Caco-2 (cell line): ENCODE results near the gene HSPA1B. TPM values are rescaled to one million over a fixed set of nuclear protein-coding genes. Genes with fewer than 3 reads are reported as not detected.
A peak's percentile ranks its signal among the peaks of the same experiment; 100 is the strongest.

ENCODE experiments used
- BruUV-seq: library from RNA; stranded (reverse); fragments of 400-500 nt; replicated peaks from 2 replicates; lab custom pipeline; 2021; lab: Mats Ljungman, UMichigan
- CTCF ChIA-PET: fragments of 300-600 bp; sonication (Branson Sonifier 250); formaldehyde crosslinking; loops from one replicate; lab custom pipeline; 2022; ENCODE audit warnings: antibody characterized with exemption; lab: Charles Lee
- POLR2A ChIA-PET: fragments of 300-600 bp; sonication (Branson Sonifier 250); formaldehyde crosslinking; loops from one replicate; lab custom pipeline; 2022; ENCODE audit warnings: antibody characterized with exemption; lab: Charles Lee
- DNase-seq, 2 experiments: peaks; one replicate each; pipeline versions ENCODE4 v3.0.0 to v3.0.0-alpha.2; 2020 to 2022
- H3K27me3 ChIP-seq: replicated peaks from 2 replicates; pipeline ENCODE4 v1.6.0; 2011; ENCODE audit warnings: low read length; ENCODE audit not compliant: control insufficient read depth, insufficient read depth
- H3K36me3 ChIP-seq: 2 replicates; pipeline ENCODE4 v1.5.1; 2011; ENCODE audit warnings: low read length; ENCODE audit not compliant: control insufficient read depth, insufficient read depth
- H3K4me1 ChIP-seq: fragments of 250-450 bp; sonication (Bioruptor Pico); 2 replicates; pipeline ENCODE4 v1.5.1; 2020; ENCODE audit warnings: mild to moderate bottlenecking
- H3K4me3 ChIP-seq: 2 replicates; pipeline ENCODE4 v1.5.1; 2011; ENCODE audit warnings: low read depth, mild to moderate bottlenecking, control low read depth, low read length
- H3K9me3 ChIP-seq: fragments of 250-450 bp; sonication (Bioruptor Pico); 2 replicates; pipeline ENCODE4 v1.5.1; 2020; ENCODE audit warnings: mild to moderate bottlenecking, moderate library complexity
- H3K27ac Mint-ChIP-seq: one replicate; pipeline ENCODE4 v1.8.0; 2022; ENCODE audit warnings: mixed read lengths; ENCODE audit not compliant: unreplicated experiment
- H3K27me3 Mint-ChIP-seq: one replicate; pipeline ENCODE4 v1.8.0; 2022; ENCODE audit warnings: mixed read lengths; ENCODE audit not compliant: insufficient read depth, unreplicated experiment
- H3K36me3 Mint-ChIP-seq: one replicate; pipeline ENCODE4 v1.8.0; 2022; ENCODE audit warnings: mild to moderate bottlenecking, mixed read lengths; ENCODE audit not compliant: insufficient read depth, unreplicated experiment
- H3K4me1 Mint-ChIP-seq: one replicate; pipeline ENCODE4 v1.8.0; 2022; ENCODE audit warnings: low read depth, mixed read lengths; ENCODE audit not compliant: unreplicated experiment
- H3K4me3 Mint-ChIP-seq: one replicate; pipeline ENCODE4 v1.8.0; 2022; ENCODE audit warnings: mild to moderate bottlenecking, moderate library complexity, mixed read lengths; ENCODE audit not compliant: unreplicated experiment
- H3K9me3 Mint-ChIP-seq: one replicate; pipeline ENCODE4 v1.8.0; 2022; ENCODE audit warnings: mixed read lengths; ENCODE audit not compliant: unreplicated experiment
- CTCF ChIP-seq, 2 experiments: fragments of 200-600 bp in 1 of 2; IDR thresholded peaks; 1 replicate in 1 of 2; 2 replicates in 1 of 2; pipeline versions ENCODE4 v1.5.1 to v1.8.0; 2011 to 2022; ENCODE audit warnings: antibody characterized with exemption in 1 of 2, control low read depth in 1 of 2, inconsistent platforms in 1 of 2, low read depth in 1 of 2, low read length in 1 of 2, mild to moderate bottlenecking in 1 of 2, moderate library complexity in 1 of 2; ENCODE audit not compliant: insufficient read depth in 1 of 2, severe bottlenecking in 1 of 2, unreplicated experiment in 1 of 2
- intact Hi-C: fragments of 100-400 bp; cut with micrococcal nuclease; formaldehyde crosslinking; loops from one replicate; pipeline ENCODE4 v1.10.0; 2022; ENCODE audit not compliant: unreplicated experiment
- total RNA-seq: library from RNA; stranded (reverse); gene quantifications from 2 replicates; pipeline ENCODE4 v1.2.3, GENCODE V29; 2022

The HSPA1B gene
- total RNA-seq, 1 experiment from 2014 or later, result 99.0 TPM

- Histone ChIP-seq H3K4me1 (no peaks in the 10 kb centered on the region), H3K27me3 (no peaks in the 10 kb centered on the region), H3K4me3 (no peak overlapping the region), H3K36me3 (no peaks in the 10 kb centered on the region), H3K9me3 (no peaks in the 10 kb centered on the region)
- Mint-ChIP-seq H3K4me1 (peaks cover 3% of the 10 kb centered on the region), H3K27me3 (no peaks in the 10 kb centered on the region), H3K9me3 (no peaks in the 10 kb centered on the region), H3K4me3 (no peak overlapping the region), H3K36me3 (peaks cover 75% of the 10 kb centered on the region), H3K27ac (no peak overlapping the region)
- TF ChIP-seq CTCF (IDR thresholded peaks at IDR 0.05; ENCODE audit: insufficient read depth in 1 of 2, low read depth in 1 of 2, low read length in 1 of 2, severe bottlenecking in 1 of 2, unreplicated experiment in 1 of 2), result no peak
- POLR2A ChIA-PET, result no interaction called here
- CTCF ChIA-PET, result interaction anchor here (0.6 kb wide), 1 partner anchor 166 kb away, joined by 3 read pairs; no protein-coding TSS in a partner anchor
- DNase-seq, result no peak
- no TSS peak for BruUV-seq
- intact Hi-C loops, result no loop called here
These were observed 42.1 kb upstream of the HSPA1B start for GRCh38 chr6:31785475-31785874.

- TF ChIP-seq CTCF (IDR thresholded peaks at IDR 0.05; ENCODE audit: insufficient read depth in 1 of 2, low read depth in 1 of 2, low read length in 1 of 2, severe bottlenecking in 1 of 2, unreplicated experiment in 1 of 2), result peak; percentile 57 to 68
- peak overlapping the region; percentile 42 for H3K4me3 Mint-ChIP-seq
- no peaks in the 10 kb centered on the region for H3K9me3 Mint-ChIP-seq
- H3K27ac Mint-ChIP-seq, result peak overlapping the region; percentile 27
- BruUV-seq, result no TSS peak
- Histone ChIP-seq H3K4me3 (no peak overlapping the region), H3K9me3 (no peaks in the 10 kb centered on the region), H3K36me3 (no peaks in the 10 kb centered on the region), H3K4me1 (0 out of 2 replicates have a peak, but pooled peaks cover 3% of the 10 kb centered on the region), H3K27me3 (no peaks in the 10 kb centered on the region)
- POLR2A ChIA-PET, result interaction anchor here (1.0 kb wide), 1 partner anchor 36 kb away, joined by 6 read pairs; the partner anchor contains the start of gene HSPA1B
- CTCF ChIA-PET, result interaction anchor here (0.6 to 1.4 kb wide), 9 partner anchors 16 to 99 kb away, joined by 3 to 9 read pairs (median 3); partner anchors contain the start of genes CLIC1 and MSH5
- peaks cover 21% of the 10 kb centered on the region for H3K4me1 Mint-ChIP-seq
- intact Hi-C loops, result loop anchor here (1.0 kb wide), 1 partner anchor 14 kb away; the partner anchor contains the start of gene VWA7
- H3K27me3 Mint-ChIP-seq, result no peaks in the 10 kb centered on the region
- peaks cover 60% of the 10 kb centered on the region for H3K36me3 Mint-ChIP-seq
- peak in 1 of 2 experiments; percentile 66 for DNase-seq
These were observed 36.0 kb upstream of the HSPA1B start for GRCh38 chr6:31791324-31792089.

- DNase-seq, result no peak
- Mint-ChIP-seq H3K9me3 (no peaks in the 10 kb centered on the region), H3K4me1 (peaks cover 21% of the 10 kb centered on the region), H3K27ac (no peak overlapping the region), H3K27me3 (no peaks in the 10 kb centered on the region), H3K36me3 (peaks cover 56% of the 10 kb centered on the region), H3K4me3 (no peak overlapping the region)
- Histone ChIP-seq H3K4me3 (no peak overlapping the region), H3K36me3 (no peaks in the 10 kb centered on the region), H3K4me1 (0 out of 2 replicates have a peak, but pooled peaks cover 3% of the 10 kb centered on the region), H3K27me3 (no peaks in the 10 kb centered on the region), H3K9me3 (no peaks in the 10 kb centered on the region)
- no peak for TF ChIP-seq CTCF (IDR thresholded peaks at IDR 0.05; ENCODE audit: insufficient read depth in 1 of 2, low read depth in 1 of 2, low read length in 1 of 2, severe bottlenecking in 1 of 2, unreplicated experiment in 1 of 2)
- intact Hi-C loops, result no loop called here
- POLR2A ChIA-PET, result no interaction called here
- BruUV-seq, result no TSS peak
- CTCF ChIA-PET, result interaction anchor here (1.1 to 1.4 kb wide), 2 partner anchors 17 to 62 kb away, joined by 3 to 4 read pairs; no protein-coding TSS in a partner anchor
These were observed 35.5 kb upstream of the HSPA1B start for GRCh38 chr6:31792090-31792374.
